H7 (cell line): ENCODE results near the gene PRR20A. TPM values are rescaled to one million over a fixed set of nuclear protein-coding genes. Genes with fewer than 3 reads are reported as not detected.

Experiments
- total RNA-seq: library from RNA; depleted of rRNA; stranded (reverse); fragments of >200 nt; shearing (Covaris generic); gene quantifications from 2 replicates; pipeline ENCODE4 v1.2.3, GENCODE V29; 2014; rRNA removed

PRR20A gene
- total RNA-seq, 1 experiment from 2014 or later = not detected

Other genes starting within 250 kb of the PRR20A start
- not detected in 2 replicates for gene PRR20B, start 6.6 kb downstream of the PRR20A start, total RNA-seq
- not detected in 2 replicates for gene PRR20C, start 13.1 kb downstream of the PRR20A start, total RNA-seq
- not detected in 2 replicates for gene PRR20D, start 19.7 kb downstream of the PRR20A start, total RNA-seq
- gene PRR20E, start 26.3 kb downstream of the PRR20A start, total RNA-seq = not detected in 2 replicates